ENCODE measurements around the gene SPAG17.
A peak's percentile ranks its signal among the peaks of the same experiment; 100 is the strongest.
"Not testable (repeated sequence)": the region's sequence is repeated elsewhere in the genome, so short reads cannot be mapped to it uniquely, and the experiment has no call there.

Gene SPAG17

DNA sequence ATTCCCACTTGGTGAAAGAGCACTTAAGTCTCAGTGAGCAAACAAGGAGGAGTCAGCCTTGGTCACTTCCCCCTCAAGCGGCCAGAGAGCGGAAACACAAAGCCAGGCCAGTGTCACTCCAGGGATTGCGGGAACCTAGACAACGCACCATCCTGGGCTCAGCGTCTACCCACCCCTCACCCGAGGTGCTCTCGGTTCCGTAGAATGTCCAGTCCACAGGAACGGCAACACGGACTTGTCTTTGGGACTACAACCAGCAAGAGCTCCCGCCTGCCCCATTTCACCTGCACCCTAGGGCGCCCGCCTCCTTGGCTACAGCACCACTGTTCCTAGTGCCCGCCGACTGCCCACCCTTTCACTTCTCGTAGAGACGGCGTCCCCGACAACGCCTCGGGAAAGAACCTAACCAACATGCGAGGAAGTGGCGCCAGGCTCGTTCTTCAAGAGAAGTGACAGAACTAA, 256.1 kb downstream of the SPAG17 start:
- Histone ChIP-seq H3K9me2 (replicated peaks; ENCODE audit: control insufficient read depth, low read length) (no peaks in the 10 kb centered on the region), H3K36me3 (ENCODE audit: control insufficient read depth, low read length) (peaks cover 20% of the 10 kb centered on the region), H3K79me2 (ENCODE audit: control insufficient read depth, low read length) (peaks cover 85% of the 10 kb centered on the region), H3K27ac (ENCODE audit: low read depth, low read length) (no peak overlapping the region), H3K4me2 (ENCODE audit: low read length) (peak overlapping the region; percentile 87), H4K20me1 (ENCODE audit: control insufficient read depth, insufficient read depth, low read depth, low read length) (0 out of 2 replicates have a peak, but pooled peaks cover 5% of the 10 kb centered on the region), H3F3A (ENCODE audit: control insufficient read depth, insufficient read depth) (no peaks in the 10 kb centered on the region; the same call in 1 of the 2 replicates), H3K27me3 (ENCODE audit: control insufficient read depth, low read length) (no peaks in the 10 kb centered on the region), H3K4me1 (ENCODE audit: control insufficient read depth, low read length) (peaks cover 23% of the 10 kb centered on the region), H3K9me3 (ENCODE audit: control insufficient read depth, insufficient read depth, low read length) (no peaks in the 10 kb centered on the region), H3K4me3 (ENCODE audit: low read length) (peak overlapping the region; percentile 93)
- TF ChIP-seq EZH2phosphoT487 (IDR thresholded peaks at IDR 0.05; ENCODE audit: borderline replicate concordance, low read length), result no peak
- TF ChIP-seq, protein P1, sequence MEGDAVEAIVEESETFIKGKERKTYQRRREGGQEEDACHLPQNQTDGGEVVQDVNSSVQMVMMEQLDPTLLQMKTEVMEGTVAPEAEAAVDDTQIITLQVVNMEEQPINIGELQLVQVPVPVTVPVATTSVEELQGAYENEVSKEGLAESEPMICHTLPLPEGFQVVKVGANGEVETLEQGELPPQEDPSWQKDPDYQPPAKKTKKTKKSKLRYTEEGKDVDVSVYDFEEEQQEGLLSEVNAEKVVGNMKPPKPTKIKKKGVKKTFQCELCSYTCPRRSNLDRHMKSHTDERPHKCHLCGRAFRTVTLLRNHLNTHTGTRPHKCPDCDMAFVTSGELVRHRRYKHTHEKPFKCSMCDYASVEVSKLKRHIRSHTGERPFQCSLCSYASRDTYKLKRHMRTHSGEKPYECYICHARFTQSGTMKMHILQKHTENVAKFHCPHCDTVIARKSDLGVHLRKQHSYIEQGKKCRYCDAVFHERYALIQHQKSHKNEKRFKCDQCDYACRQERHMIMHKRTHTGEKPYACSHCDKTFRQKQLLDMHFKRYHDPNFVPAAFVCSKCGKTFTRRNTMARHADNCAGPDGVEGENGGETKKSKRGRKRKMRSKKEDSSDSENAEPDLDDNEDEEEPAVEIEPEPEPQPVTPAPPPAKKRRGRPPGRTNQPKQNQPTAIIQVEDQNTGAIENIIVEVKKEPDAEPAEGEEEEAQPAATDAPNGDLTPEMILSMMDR (IDR thresholded peaks at IDR 0.05; ENCODE audit: low read depth, low read length, poor library complexity, severe bottlenecking), result no peak

- peaks cover 57% of the 10 kb centered on the region for H3K79me2 ChIP-seq (ENCODE audit: control insufficient read depth, low read length)
- no peaks in the 10 kb centered on the region for H4K20me1 ChIP-seq (ENCODE audit: control insufficient read depth, insufficient read depth, low read depth, low read length)
- TF ChIP-seq, protein P1 (IDR thresholded peaks at IDR 0.05; ENCODE audit: low read depth, low read length, poor library complexity, severe bottlenecking), result no peak
- H3K4me1 ChIP-seq (ENCODE audit: control insufficient read depth, low read length), result peaks cover 10% of the 10 kb centered on the region
- H3K4me3 ChIP-seq (ENCODE audit: low read length), result no peak overlapping the region
- H3K27me3 ChIP-seq (ENCODE audit: control insufficient read depth, low read length), result no peaks in the 10 kb centered on the region
- no peaks in the 10 kb centered on the region; the same call in 1 of the 2 replicates for H3K36me3 ChIP-seq (ENCODE audit: control insufficient read depth, low read length)
- H3K9me2 ChIP-seq (replicated peaks; ENCODE audit: control insufficient read depth, low read length), result no peaks in the 10 kb centered on the region
- H3F3A ChIP-seq (ENCODE audit: control insufficient read depth, insufficient read depth), result no peaks in the 10 kb centered on the region; the same call in 1 of the 2 replicates
- no peaks in the 10 kb centered on the region for H3K9me3 ChIP-seq (ENCODE audit: control insufficient read depth, insufficient read depth, low read length)
- no peak overlapping the region for H3K27ac ChIP-seq (ENCODE audit: low read depth, low read length)
- no peak overlapping the region for H3K4me2 ChIP-seq (ENCODE audit: low read length)
These were observed 259.0 kb downstream of the SPAG17 start for GRCh38 chr1:117925981-117926380.

- not testable (repeated sequence) for H3K27me3 ChIP-seq (ENCODE audit: control insufficient read depth, low read length); H4K20me1 ChIP-seq (ENCODE audit: control insufficient read depth, insufficient read depth, low read depth, low read length); H3K4me1 ChIP-seq (ENCODE audit: control insufficient read depth, low read length); H3K4me3 ChIP-seq (ENCODE audit: low read length); H3F3A ChIP-seq (ENCODE audit: control insufficient read depth, insufficient read depth); H3K36me3 ChIP-seq (ENCODE audit: control insufficient read depth, low read length); H3K9me3 ChIP-seq (ENCODE audit: control insufficient read depth, insufficient read depth, low read length); H3K27ac ChIP-seq (ENCODE audit: low read depth, low read length); H3K9me2 ChIP-seq (replicated peaks; ENCODE audit: control insufficient read depth, low read length); H3K4me2 ChIP-seq (ENCODE audit: low read length)
- H3K79me2 ChIP-seq (ENCODE audit: control insufficient read depth, low read length), result peaks cover 30% of the 10 kb centered on the region
These were observed 262.3 kb downstream of the SPAG17 start for GRCh38 chr1:117922717-117923116.

DNA sequence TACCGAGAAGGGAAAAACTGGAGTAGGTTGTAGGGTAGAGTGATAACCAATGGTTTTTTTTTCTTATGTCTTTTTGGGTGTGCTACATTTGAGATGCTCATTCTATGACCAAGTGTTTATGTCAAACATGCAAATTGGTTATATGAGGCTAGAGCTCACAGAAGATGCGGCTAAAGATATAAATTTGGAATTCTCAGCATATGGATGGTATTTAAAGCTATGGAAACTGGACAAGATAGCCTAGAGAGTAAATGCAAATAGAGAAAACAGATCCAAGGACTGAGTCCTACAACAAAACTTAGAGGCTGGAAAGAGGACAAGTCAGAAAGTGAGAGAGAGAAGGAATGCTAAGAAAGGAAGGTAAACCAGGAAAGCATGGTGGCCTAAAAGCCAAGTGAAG, 263.0 kb downstream of the SPAG17 start:
- Histone ChIP-seq H3K27ac (ENCODE audit: low read depth, low read length) (no peak overlapping the region), H3K9me2 (replicated peaks; ENCODE audit: control insufficient read depth, low read length) (no peaks in the 10 kb centered on the region), H3K36me3 (ENCODE audit: control insufficient read depth, low read length) (peaks cover 7% of the 10 kb centered on the region), H3K27me3 (ENCODE audit: control insufficient read depth, low read length) (no peaks in the 10 kb centered on the region), H3K9me3 (ENCODE audit: control insufficient read depth, insufficient read depth, low read length) (no peaks in the 10 kb centered on the region), H3K4me2 (ENCODE audit: low read length) (no peak overlapping the region), H3F3A (ENCODE audit: control insufficient read depth, insufficient read depth) (no peaks in the 10 kb centered on the region), H3K79me2 (ENCODE audit: control insufficient read depth, low read length) (peaks cover 24% of the 10 kb centered on the region), H3K4me3 (ENCODE audit: low read length) (no peak overlapping the region), H4K20me1 (ENCODE audit: control insufficient read depth, insufficient read depth, low read depth, low read length) (no peaks in the 10 kb centered on the region), H3K4me1 (ENCODE audit: control insufficient read depth, low read length) (no peaks in the 10 kb centered on the region)
- TF ChIP-seq, protein P1 (IDR thresholded peaks at IDR 0.05; ENCODE audit: low read depth, low read length, poor library complexity, severe bottlenecking), result no peak

Measured in DOHH2 (cell line).